WERI-Rb-1 (cell line): ENCODE measurements around the gene NAP1L4.

Experiments used
- DNase-seq: peaks from one replicate; pipeline ENCODE4 v3.0.0-alpha.2; 2020
- H3K27ac ChIP-seq: fragments of 250-450 bp; sonication (Bioruptor Pico); 2 replicates; pipeline ENCODE4 v1.5.1; 2020; ENCODE audit warnings: mild to moderate bottlenecking, moderate library complexity
- H3K27me3 ChIP-seq: fragments of 250-450 bp; sonication (Bioruptor Pico); 2 replicates; pipeline ENCODE4 v1.5.1; 2021; ENCODE audit warnings: mild to moderate bottlenecking, low read depth, moderate library complexity; ENCODE audit not compliant: insufficient read depth, severe bottlenecking
- H3K36me3 ChIP-seq: fragments of 250-450 bp; sonication (Bioruptor Pico); 2 replicates; pipeline ENCODE4 v1.5.1; 2020; ENCODE audit warnings: mild to moderate bottlenecking, moderate library complexity
- H3K4me3 ChIP-seq: 2 replicates; pipeline ENCODE4 v1.5.1; 2011; ENCODE audit warnings: low read depth, mild to moderate bottlenecking, control low read depth, low read length
- H3K9me3 ChIP-seq: fragments of 250-450 bp; sonication (Bioruptor Pico); 2 replicates; pipeline ENCODE4 v1.5.1; 2021; ENCODE audit warnings: mild to moderate bottlenecking, moderate library complexity; ENCODE audit not compliant: severe bottlenecking
- CTCF ChIP-seq: IDR thresholded peaks from 2 replicates; pipeline ENCODE4 v1.5.1; 2011; ENCODE audit warnings: low read depth, mild to moderate bottlenecking, control low read depth, inconsistent platforms, low read length

NAP1L4 gene

DNA sequence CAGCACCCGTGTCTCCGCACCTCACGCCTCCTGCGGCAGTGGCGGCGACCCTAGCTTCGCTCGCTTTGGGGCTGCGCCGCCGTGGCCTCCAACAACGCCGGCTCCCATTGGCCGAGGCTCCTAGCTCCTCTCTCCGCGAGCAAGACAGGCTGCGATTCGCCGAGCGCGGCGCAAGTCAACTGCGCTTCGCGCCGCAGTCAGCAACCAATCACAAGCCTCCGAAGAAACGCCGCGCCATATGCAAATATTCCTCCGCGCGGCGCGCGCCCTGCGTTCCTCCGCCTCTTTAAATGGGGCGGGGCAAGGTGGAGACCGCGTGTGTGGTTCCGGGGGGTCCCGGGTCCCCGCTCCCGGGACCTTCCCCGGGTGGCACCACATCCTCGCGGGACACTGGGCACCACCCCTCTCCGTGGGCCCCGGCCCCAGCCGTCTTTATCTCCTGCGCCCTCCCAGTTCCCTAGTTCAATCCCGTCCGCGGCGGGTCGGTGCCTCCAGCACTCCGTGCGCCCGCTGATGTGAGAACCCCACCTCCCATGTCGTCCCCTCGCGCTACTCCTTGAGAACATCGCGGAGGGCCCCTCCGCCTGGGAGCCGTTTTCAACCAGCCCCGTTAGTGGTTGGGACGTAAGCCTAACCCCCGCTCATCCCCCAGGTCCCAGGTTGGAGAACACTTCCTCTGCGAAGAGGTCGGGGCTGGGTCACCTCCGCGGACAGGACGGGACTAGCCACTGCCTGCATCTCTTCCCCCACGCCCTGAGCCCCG, at the start of gene NAP1L4:
Gene NAP1L4, minus strand, starts transcription at position 96 of the 763 bp plus-strand sequence. CDS start 13,109 bp downstream, outside the sequence.
- no peaks in the 10 kb centered on the region for H3K9me3 ChIP-seq
- peak; percentile 97 for DNase-seq
- H3K4me3 ChIP-seq = peak within 1 kb of the TSS; percentile 76
- TF ChIP-seq CTCF = no peak
- peak within 1 kb of the TSS; percentile 85 for H3K27ac ChIP-seq
- H3K27me3 ChIP-seq = no peaks in the 10 kb centered on the region
- H3K36me3 ChIP-seq = peaks cover 4% of the 10 kb centered on the region

DNA sequence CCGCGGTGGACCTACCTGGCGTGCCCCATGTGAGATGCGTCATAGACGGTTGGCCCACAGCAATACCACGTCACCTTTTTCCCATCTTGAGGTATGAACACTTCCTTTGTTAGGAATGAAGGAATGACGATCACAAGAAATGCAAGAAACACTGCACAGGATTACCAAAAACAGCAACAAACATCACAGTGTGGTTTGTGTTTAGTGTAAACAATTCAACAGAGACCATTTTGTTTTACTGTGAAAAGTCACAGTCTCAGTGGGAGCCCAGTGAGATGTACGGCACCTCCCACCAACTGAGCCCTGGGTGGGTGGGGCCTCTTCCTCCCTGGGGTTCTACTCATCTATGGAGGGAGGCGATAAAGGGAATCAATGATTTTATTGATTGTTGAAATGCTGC, 48.8 kb upstream of the NAP1L4 start:
- Histone ChIP-seq H3K27ac (no peak overlapping the region), H3K27me3 (no peaks in the 10 kb centered on the region), H3K36me3 (peaks cover 60% of the 10 kb centered on the region), H3K9me3 (no peaks in the 10 kb centered on the region), H3K4me3 (no peak overlapping the region)
- no peak for TF ChIP-seq CTCF
- DNase-seq = no peak

- DNase-seq = no peak
- Histone ChIP-seq H3K27ac (0 out of 2 replicates have a peak overlapping the region, but pooled peaks have one; percentile 13), H3K9me3 (no peaks in the 10 kb centered on the region), H3K4me3 (no peak overlapping the region), H3K36me3 (peaks cover 59% of the 10 kb centered on the region), H3K27me3 (no peaks in the 10 kb centered on the region)
- no peak for TF ChIP-seq CTCF
These were observed 45.8 kb upstream of the NAP1L4 start for GRCh38 chr11:3037945-3038271.

- peak; percentile 91 for TF ChIP-seq CTCF
- 0 out of 2 replicates have a peak overlapping the region, but pooled peaks have one; percentile 13 for H3K27ac ChIP-seq
- peak; percentile 79 for DNase-seq
- peaks cover 64% of the 10 kb centered on the region for H3K36me3 ChIP-seq
- H3K9me3 ChIP-seq = no peaks in the 10 kb centered on the region
- H3K4me3 ChIP-seq = no peak overlapping the region
- no peaks in the 10 kb centered on the region for H3K27me3 ChIP-seq
These were observed 45.2 kb upstream of the NAP1L4 start for GRCh38 chr11:3037040-3037944.

DNA sequence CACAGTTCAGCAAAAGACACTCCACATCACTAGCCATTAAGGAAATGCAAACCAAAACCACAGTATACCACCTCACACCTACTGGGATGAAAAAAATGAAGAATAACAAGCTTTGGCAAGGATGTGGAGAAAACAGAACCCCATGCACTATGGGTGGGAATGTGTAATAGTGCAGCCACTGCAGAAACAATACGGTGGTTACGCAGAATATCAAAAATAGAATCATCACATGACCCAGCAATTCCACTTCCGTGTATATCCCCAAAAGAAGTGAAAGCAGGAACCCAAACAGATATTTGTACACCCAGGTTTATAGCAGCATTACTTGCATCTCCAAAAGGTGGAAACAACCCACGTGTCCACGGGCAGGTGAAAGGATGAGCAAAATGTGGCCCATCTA, 44.3 kb upstream of the NAP1L4 start:
- Histone ChIP-seq H3K27me3 (no peaks in the 10 kb centered on the region), H3K4me3 (no peak overlapping the region), H3K9me3 (no peaks in the 10 kb centered on the region), H3K36me3 (peaks cover 57% of the 10 kb centered on the region), H3K27ac (no peak overlapping the region)
- no peak for DNase-seq
- no peak for TF ChIP-seq CTCF
